Stimulated activated CD8-positive, alpha-beta memory T cell treated with anti-CD3 and anti-CD28 coated beads, Interleukin-15, amount 100 ng/mL, for 1 hour (primary cell): Measurements from ENCODE around the gene BICRA.
"Not testable (repeated sequence)": the region's sequence is repeated elsewhere in the genome, so short reads cannot be mapped to it uniquely, and the experiment has no call there.

Experiments
- DNase-seq: peaks from one replicate; pipeline ENCODE4 v3.0.0-alpha.2; 2020; ENCODE audit warnings: low read depth

The BICRA gene

GRCh38 chr19:47663911-47664771 is 55.2 kb downstream of the BICRA start:
- no peak for DNase-seq

- DNase-seq: not testable (repeated sequence)
These were observed 59.6 kb downstream of the BICRA start for GRCh38 chr19:47668556-47668955.

GRCh38 chr19:47670736-47671135 is 61.8 kb downstream of the BICRA start:
- no peak for DNase-seq

GRCh38 chr19:47671499-47671898 is 62.6 kb downstream of the BICRA start:
- DNase-seq: no peak

- no peak for DNase-seq
These were observed 64.5 kb downstream of the BICRA start for GRCh38 chr19:47673426-47673825.

GRCh38 chr19:47674548-47674947 is 65.6 kb downstream of the BICRA start:
- DNase-seq: no peak

- no peak for DNase-seq
These were observed 66.3 kb downstream of the BICRA start for GRCh38 chr19:47675271-47675670.

- no peak for DNase-seq
These were observed 66.9 kb downstream of the BICRA start for GRCh38 chr19:47675859-47676258.

- DNase-seq: no peak
These were observed 67.9 kb downstream of the BICRA start for GRCh38 chr19:47676811-47677210.

GRCh38 chr19:47679251-47679900 is 70.4 kb downstream of the BICRA start:
- no peak for DNase-seq

- DNase-seq: no peak
These were observed 71.3 kb downstream of the BICRA start for GRCh38 chr19:47679922-47680857.

GRCh38 chr19:47680858-47681332 is 72.0 kb downstream of the BICRA start:
- no peak for DNase-seq

GRCh38 chr19:47681388-47681787 is 72.5 kb downstream of the BICRA start:
- no peak for DNase-seq

- no peak for DNase-seq
These were observed 73.0 kb downstream of the BICRA start for GRCh38 chr19:47681936-47682335.

GRCh38 chr19:47682939-47683338 is 74.0 kb downstream of the BICRA start:
- DNase-seq: no peak

GRCh38 chr19:47686679-47687450 is 77.9 kb downstream of the BICRA start:
- DNase-seq: no peak

- DNase-seq: no peak
These were observed 79.0 kb downstream of the BICRA start for GRCh38 chr19:47687906-47688305.

GRCh38 chr19:47691090-47691489 is 82.2 kb downstream of the BICRA start:
- no peak for DNase-seq

GRCh38 chr19:47691782-47692181 is 82.8 kb downstream of the BICRA start:
- no peak for DNase-seq

GRCh38 chr19:47693489-47693888 is 84.6 kb downstream of the BICRA start:
- no peak for DNase-seq

GRCh38 chr19:47693903-47694302 is 85.0 kb downstream of the BICRA start:
- no peak for DNase-seq
